Activated CD8-positive, alpha-beta T cell treated with anti-CD3 and anti-CD28 coated beads for 36 hours (primary cell): ENCODE measurements around the gene ISL1. TPM values are rescaled to one million over a fixed set of nuclear protein-coding genes. Genes with fewer than 3 reads are reported as not detected.

Source experiments
- ATAC-seq: fragments of 200-7000 bp; cut with Tn5 transposase; one replicate; pipeline ENCODE4 v1.10.0; 2021; ENCODE audit warnings: mild to moderate bottlenecking, moderate library complexity
- CTCF ChIA-PET: fragments of 350-600 bp; sonication (Branson Sonifier 250); formaldehyde crosslinking; loops from one replicate; lab custom pipeline; 2021; ENCODE audit warnings: antibody characterized with exemption; lab: Charles Lee
- POLR2A ChIA-PET: fragments of 350-600 bp; sonication (Branson Sonifier 250); formaldehyde crosslinking; loops from one replicate; lab custom pipeline; 2021; ENCODE audit warnings: antibody characterized with exemption; lab: Charles Lee
- DNase-seq: peaks from one replicate; pipeline ENCODE4 v3.0.0-alpha.2; 2020
- H3K27ac Mint-ChIP-seq: one replicate; pipeline ENCODE4 v1.8.0; 2021; ENCODE audit warnings: mild to moderate bottlenecking, mixed read lengths
- H3K27me3 Mint-ChIP-seq: one replicate; pipeline ENCODE4 v1.8.0; 2021; ENCODE audit warnings: mixed read lengths
- H3K36me3 Mint-ChIP-seq: one replicate; pipeline ENCODE4 v1.8.0; 2021; ENCODE audit warnings: low read depth, mixed read lengths
- H3K4me1 Mint-ChIP-seq: one replicate; pipeline ENCODE4 v1.8.0; 2021; ENCODE audit warnings: low read depth, mixed read lengths
- H3K4me3 Mint-ChIP-seq: one replicate; pipeline ENCODE4 v1.8.0; 2021; ENCODE audit warnings: mild to moderate bottlenecking, moderate library complexity, mixed read lengths
- H3K9me3 Mint-ChIP-seq: one replicate; pipeline ENCODE4 v1.8.0; 2021; ENCODE audit warnings: mixed read lengths
- intact Hi-C: fragments of 100-400 bp; cut with micrococcal nuclease; formaldehyde crosslinking; loops from one replicate; pipeline ENCODE4 v1.10.0; 2022
- total RNA-seq, 2 experiments: library from RNA; stranded (reverse); gene quantifications; one replicate each; pipeline ENCODE4 v1.2.3, GENCODE V29; 2021
- TF ChIP-seq, protein P1 (sequence below): fragments of 200-600 bp; IDR thresholded peaks from one replicate; pipeline ENCODE4 v1.8.0; 2022; ENCODE audit warnings: antibody characterized with exemption, mild to moderate bottlenecking

Gene ISL1
- total RNA-seq, 2 experiments from 2014 or later = not detected

DNA sequence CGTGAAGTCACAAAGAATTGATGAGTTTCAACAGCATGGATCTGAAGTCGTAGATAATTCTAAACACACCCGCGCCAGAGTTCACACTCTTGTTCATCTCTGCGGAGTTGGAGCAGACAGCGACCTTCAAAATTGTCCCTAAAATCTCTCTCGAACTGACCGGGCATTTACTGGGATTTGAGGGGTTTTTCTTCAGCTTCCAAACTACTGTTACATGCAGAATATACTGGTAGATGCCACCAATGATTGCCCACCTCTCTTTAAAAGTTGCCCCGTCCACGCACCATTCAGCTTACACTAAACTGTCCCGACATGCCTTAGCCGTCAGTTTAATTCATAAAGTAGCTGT, 5.2 kb upstream of the ISL1 start:
- CTCF ChIA-PET = interaction anchor here (1.1 kb wide), 1 partner anchor 10 kb away, joined by 3 read pairs; no protein-coding TSS in a partner anchor
- POLR2A ChIA-PET = no interaction called here
- intact Hi-C loops = no loop called here
- no peak for ATAC-seq
- Mint-ChIP-seq H3K4me3 (no peak overlapping the region), H3K4me1 (peaks cover 5% of the 10 kb centered on the region), H3K27me3 (peaks cover 70% of the 10 kb centered on the region), H3K36me3 (peaks cover 4% of the 10 kb centered on the region), H3K27ac (no peak overlapping the region), H3K9me3 (peaks cover 2% of the 10 kb centered on the region)
- TF ChIP-seq, protein P1, sequence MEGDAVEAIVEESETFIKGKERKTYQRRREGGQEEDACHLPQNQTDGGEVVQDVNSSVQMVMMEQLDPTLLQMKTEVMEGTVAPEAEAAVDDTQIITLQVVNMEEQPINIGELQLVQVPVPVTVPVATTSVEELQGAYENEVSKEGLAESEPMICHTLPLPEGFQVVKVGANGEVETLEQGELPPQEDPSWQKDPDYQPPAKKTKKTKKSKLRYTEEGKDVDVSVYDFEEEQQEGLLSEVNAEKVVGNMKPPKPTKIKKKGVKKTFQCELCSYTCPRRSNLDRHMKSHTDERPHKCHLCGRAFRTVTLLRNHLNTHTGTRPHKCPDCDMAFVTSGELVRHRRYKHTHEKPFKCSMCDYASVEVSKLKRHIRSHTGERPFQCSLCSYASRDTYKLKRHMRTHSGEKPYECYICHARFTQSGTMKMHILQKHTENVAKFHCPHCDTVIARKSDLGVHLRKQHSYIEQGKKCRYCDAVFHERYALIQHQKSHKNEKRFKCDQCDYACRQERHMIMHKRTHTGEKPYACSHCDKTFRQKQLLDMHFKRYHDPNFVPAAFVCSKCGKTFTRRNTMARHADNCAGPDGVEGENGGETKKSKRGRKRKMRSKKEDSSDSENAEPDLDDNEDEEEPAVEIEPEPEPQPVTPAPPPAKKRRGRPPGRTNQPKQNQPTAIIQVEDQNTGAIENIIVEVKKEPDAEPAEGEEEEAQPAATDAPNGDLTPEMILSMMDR = no peak
- no peak for DNase-seq

DNA sequence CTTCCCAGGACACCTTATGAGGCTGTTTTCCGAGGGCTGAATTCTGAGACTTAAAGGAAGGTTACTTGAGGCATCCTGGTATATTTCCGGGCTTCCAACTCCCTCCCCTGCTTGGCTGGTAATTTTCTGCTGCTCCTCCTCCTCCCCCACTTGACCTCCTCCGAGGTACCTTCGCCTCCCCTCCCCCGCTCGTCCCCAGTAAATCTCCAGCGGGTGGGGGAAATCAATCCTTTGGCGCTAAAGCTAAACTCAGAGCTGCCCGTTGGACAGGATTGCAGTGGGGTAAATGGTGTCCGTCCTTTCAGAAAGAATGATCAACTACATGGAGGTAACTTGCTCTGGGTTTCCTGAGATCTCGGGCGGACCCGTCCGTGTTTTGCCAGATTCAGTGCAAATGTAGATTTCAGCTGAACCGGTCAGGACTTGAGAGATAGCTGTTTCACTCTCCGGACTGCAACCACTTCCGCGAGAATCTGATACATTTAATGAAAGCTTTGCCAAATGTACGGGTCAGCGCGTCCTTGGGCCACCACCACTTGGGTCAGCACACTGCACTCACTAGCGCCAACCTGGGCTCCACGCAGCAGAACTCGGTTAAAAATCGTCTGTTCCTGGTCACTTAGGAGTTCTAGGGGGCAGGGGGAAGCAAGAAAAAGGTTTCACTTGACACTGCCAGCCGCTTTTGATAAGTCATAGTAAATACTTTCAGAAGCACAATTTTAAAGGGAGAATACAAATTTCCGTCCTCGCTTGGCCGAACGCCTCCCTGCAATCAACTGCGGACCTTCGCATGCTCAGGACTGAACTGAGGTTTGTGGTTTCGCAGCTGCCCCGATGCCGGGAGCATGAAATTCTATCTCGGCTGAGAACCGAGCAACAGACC, 4.6 kb upstream of the ISL1 start:
- POLR2A ChIA-PET = no interaction called here
- Mint-ChIP-seq H3K27ac (no peak overlapping the region), H3K27me3 (peaks cover 77% of the 10 kb centered on the region), H3K9me3 (peaks cover 2% of the 10 kb centered on the region), H3K4me1 (peaks cover 6% of the 10 kb centered on the region), H3K4me3 (no peak overlapping the region), H3K36me3 (peaks cover 4% of the 10 kb centered on the region)
- CTCF ChIA-PET = interaction anchor here (0.7 to 1.7 kb wide), 3 partner anchors 9 to 412 kb away, joined by 3 to 5 read pairs (median 3); no protein-coding TSS in a partner anchor
- DNase-seq (no peak), ATAC-seq (no peak)
- intact Hi-C loops = no loop called here
- TF ChIP-seq, protein P1 = no peak

DNA sequence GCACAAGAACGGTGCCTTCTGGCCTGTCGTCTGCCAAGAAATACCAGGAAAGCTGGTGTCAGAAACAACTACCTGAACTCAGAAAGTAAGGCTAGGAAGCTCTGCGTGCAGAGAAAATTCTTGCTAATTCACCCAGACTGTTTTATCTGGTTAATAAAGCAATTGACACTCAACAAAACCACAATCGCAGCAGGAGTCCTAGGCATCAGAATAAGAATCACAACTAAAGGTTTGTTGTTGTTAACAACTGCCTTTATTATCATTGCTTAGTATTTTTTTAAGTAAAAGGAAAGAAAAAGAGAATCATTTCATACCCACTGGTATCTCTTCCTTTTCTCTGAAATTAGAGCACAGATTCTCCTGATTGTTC, 3.9 kb upstream of the ISL1 start:
- TF ChIP-seq, protein P1 = no peak
- intact Hi-C loops = no loop called here
- peaks cover 4% of the 10 kb centered on the region for H3K36me3 Mint-ChIP-seq

DNA sequence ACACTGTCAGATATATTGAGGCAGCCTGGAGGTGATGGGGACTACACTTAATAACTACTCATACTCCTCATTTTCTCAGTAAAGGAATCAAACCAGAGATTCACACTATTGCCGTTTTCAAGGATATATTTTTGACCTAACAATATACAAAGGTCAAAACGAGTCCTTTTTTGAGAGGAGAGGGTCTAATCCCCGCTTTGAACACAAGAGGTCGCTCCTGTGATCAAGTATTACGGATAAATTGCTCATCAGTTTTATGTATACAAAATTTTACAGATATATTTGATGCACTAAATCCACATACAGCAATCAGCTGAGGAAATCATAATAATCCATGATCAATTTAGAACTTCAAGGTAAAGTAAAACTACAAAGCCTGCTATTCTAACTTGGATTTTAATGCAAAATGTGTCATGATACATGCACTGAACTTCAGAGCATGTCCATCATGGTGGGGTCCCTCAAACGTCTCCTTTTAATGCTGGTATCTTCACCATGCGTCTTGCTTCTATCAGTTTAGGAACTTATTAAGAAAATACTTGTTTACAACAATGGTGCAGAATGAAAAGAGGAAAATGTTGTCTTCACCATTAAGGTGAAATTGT, 2.5 kb upstream of the ISL1 start:
- ATAC-seq (no peak), DNase-seq (peak; percentile 36)
- Mint-ChIP-seq H3K27me3 (peaks cover 87% of the 10 kb centered on the region), H3K9me3 (peaks cover 2% of the 10 kb centered on the region), H3K36me3 (peaks cover 4% of the 10 kb centered on the region), H3K4me1 (peaks cover 6% of the 10 kb centered on the region), H3K4me3 (no peak overlapping the region), H3K27ac (no peak overlapping the region)
- POLR2A ChIA-PET = no interaction called here
- CTCF ChIA-PET = interaction anchor here (0.9 to 2.0 kb wide), 4 partner anchors 9 to 417 kb away, joined by 3 to 6 read pairs (median 6); no protein-coding TSS in a partner anchor
- intact Hi-C loops = loop anchor here (5.0 kb wide), 1 partner anchor 413 kb away; no protein-coding TSS in a partner anchor
- TF ChIP-seq, protein P1 = peak; percentile 53

More for the DNA sequence above, 3.9 kb upstream of the ISL1 start:
- no peak for ATAC-seq
- DNase-seq = no peak
- Mint-ChIP-seq H3K4me3 (no peak overlapping the region), H3K27me3 (peaks cover 79% of the 10 kb centered on the region), H3K4me1 (peaks cover 6% of the 10 kb centered on the region), H3K9me3 (peaks cover 2% of the 10 kb centered on the region), H3K27ac (no peak overlapping the region)
- ChIA-PET CTCF (interaction anchor here (0.7 to 1.7 kb wide), 3 partner anchors 9 to 416 kb away, joined by 3 to 6 read pairs (median 5); no protein-coding TSS in a partner anchor), POLR2A (no interaction called here)
